Stimulated activated CD4-positive, alpha-beta T cell treated with anti-CD3 and anti-CD28 coated beads, Interleukin-2, amount 100 ng/mL, for 4 hours (primary cell): ENCODE results near the gene CCDC149.

Experiments used
- DNase-seq: peaks from one replicate; pipeline ENCODE4 v3.0.0-alpha.2; 2020; ENCODE audit warnings: low read depth

The CCDC149 gene

GRCh38 chr4:24912252-24913118 lies at the start of gene CCDC149:
Gene CCDC149 (minus strand): TSS chr4:24913042. CDS start chr4:24912864, 178 bp downstream.
- no peak for DNase-seq

DNA sequence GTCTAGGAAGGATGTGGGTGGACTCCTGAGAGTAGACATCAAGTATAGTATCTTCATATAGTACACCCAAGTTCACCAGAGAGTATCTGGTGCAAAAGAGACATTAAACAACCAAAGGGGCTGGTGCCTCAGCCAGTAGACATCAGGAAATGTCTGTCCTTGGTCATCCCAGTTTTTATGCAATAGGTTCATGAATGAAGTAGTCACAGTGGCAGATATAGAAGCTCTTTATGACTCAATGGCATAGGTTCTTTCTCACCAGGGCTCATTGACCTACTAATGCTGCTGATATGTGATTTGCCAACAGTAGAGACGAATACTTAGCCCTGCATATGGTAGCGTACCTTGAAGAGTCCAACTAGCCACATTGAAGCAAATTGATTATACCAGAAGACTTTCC lies 45.0 kb upstream of the CCDC149 start:
- no peak for DNase-seq

- DNase-seq: no peak
Observed at GRCh38 chr4:24956763-24957162, 43.9 kb upstream of the CCDC149 start.

GRCh38 chr4:24956091-24956490 lies 43.2 kb upstream of the CCDC149 start:
- no peak for DNase-seq

- no peak for DNase-seq
Observed at GRCh38 chr4:24952667-24953066, 39.8 kb upstream of the CCDC149 start.

DNA sequence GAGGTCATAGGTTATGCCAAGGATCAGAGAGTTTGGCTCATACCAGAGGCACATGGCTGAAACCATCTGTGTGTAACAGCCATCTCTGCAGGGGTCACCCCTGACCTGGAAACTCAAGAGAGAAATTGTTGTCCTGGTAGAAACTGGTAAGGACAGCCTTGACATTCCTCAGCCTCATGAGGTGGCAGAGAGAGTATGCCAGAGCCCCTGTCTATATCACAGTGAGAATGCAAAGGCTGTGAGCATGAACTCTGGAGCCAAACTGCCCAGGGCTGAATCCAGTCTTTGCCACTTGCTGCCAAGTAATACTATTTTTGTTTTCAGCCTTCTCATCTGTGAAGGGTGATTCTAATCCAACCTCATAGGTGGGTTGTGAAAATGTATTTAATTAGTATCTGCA lies 37.1 kb upstream of the CCDC149 start:
- no peak for DNase-seq

DNA sequence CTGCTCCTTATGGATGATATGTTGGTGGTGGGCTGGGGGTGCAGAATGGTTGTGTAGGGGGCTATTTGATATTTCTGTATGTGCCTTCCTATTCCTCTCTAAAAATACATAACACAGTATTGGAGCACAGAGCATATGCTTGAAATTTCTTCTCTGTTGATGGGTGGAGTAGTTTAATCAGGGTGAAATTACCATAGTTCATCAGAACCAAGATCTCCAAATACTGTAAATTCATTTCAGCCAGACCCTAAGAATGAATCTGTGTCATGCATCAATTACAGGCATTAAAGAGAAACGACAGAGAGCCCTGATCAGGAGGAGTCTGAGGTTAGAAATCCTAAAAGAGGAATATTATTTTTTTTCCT lies 25.1 kb upstream of the CCDC149 start:
- no peak for DNase-seq

DNA sequence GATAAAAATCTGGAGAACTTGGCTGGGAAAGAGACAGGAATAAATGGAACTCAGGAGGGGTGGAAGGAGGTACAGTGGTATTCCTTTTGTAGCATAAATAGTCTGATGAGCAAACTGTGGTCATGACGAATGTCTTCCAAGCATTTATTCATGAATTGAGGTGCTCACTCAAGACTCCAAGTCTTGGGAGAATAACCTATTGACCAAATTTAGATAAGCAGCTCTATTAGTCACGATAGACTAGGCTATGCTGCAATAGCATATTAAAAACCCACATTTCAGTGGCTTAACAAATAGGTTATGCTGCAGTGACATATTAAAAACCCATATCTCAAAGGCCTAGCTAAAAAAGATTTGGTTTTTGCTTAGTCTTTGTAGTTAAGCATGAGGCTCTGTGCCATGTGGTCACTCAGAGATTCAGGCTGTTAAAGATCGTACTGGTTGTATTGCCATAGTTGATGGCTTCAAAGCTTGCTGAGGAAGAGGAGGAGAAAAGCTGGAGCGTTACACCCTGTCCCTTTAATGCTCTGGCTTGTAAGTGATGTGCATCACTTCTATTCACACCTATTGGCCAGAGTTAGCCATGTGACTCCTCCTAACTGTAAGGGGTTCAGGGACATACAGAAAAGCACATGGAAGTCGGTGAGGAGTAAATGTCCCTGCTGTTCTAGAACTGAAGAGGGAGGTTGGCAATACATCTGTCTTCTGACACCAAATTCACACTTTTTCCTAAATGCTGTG lies 24.5 kb upstream of the CCDC149 start:
- no peak for DNase-seq

DNA sequence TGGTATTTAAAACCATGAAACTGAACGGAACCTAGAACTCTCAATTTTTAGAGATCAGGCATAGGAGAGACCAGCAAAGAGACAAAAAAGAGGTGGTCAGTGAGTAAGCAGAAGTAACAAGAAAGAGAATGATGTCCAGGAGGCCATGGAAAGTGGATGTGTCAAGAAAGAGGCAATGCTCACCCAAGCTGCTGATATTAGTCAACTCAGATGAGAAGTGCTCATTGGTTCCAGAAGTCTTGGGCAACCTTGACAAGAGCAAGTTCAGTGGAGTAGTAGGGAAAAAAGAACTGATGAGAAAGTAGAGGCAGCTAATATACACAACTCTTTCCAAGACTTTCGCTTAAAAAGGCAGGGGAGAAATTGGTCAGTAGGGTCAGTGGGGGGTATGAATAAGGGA lies 23.0 kb upstream of the CCDC149 start:
- no peak for DNase-seq

DNA sequence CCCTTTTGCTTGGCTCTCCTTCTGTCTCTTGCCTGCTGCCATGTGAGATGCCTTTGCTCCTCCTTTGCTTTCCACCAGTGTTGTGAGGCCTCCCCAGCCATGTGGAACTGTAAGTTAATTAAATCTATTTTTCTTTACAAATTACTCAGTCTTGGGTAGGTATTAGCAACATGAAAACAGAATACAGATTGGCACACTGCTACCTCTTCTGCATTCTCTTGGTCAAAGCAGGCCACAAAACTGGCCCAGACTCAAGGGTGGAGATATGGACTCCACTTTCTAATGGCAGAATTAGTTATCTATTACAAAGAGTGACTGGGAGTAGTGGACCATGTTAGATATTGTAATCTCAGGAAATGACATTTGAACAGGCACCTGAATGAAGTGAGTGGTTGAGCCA lies 21.5 kb upstream of the CCDC149 start:
- no peak for DNase-seq

GRCh38 chr4:24933684-24934275 lies 20.9 kb upstream of the CCDC149 start:
- no peak for DNase-seq

DNA sequence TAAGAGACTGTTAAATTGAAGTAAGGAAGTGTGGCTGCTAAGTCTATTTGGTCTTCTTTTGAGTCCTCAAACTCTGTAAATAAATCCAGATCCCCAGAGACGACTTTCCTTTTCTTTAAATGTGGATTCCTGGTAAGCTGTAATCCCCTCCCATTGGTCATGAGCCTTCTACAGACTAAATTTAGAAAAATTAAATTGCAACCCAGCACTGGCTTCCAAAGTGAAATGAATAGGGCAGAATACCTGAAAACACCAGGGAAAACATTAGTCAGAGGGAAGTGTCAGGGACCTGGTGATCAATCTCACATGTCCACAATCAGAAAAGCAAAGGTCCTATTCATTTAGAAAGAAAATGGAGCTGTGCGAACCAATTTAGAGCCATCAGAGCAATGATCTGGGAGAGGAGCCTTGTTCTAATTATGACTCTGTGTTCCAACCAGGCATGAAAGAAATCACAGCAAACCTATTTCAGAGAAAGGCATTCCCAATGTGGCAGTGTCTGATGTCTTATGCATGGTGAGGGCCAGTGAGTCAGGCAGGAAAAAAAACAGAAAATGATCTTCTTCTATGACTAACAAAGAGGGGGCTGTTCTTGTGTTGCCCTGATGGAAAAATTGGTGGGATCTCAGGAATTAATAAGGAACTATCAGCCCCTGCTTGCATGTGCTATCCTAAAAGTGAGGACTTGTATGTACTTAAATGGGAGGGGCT lies 19.8 kb upstream of the CCDC149 start:
- DNase-seq: no peak

DNA sequence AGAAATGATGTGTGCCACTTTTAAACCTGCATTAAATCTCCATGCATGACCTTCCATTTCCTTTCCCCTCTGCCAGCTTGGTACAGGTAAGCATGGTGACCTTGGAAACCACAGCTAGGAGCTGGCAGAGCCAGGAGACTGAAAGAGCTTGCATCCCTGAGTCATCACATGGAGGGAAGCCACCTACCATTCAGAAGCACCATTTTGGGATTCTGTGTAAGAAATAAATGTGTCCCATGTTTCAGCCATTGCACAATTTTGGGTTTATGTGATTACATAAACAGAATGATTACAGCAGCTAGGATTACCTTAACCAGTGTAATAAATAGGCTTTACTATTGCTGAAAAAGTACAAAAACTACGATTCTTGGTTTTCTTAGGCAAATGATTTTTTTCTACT lies 17.3 kb upstream of the CCDC149 start:
- no peak for DNase-seq

DNA sequence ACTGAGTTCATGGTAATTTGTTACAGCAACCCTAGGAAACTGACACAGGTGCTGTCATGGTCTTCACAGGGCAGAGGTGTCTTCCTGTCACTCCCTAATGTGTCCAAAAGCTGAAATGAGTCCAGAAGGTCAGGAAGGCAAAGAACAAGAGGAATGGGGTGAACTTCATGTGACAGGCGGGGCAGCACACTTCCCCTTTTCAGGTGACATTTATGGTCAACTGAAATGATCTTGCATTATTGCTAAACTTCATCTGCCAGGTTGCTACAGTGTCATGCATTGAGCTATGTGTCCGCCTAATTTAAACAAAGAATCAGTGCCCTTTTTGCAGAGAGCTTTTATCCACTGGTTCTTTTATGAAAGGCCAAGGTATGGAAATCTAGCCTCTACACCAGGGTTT lies 15.9 kb upstream of the CCDC149 start:
- no peak for DNase-seq

DNA sequence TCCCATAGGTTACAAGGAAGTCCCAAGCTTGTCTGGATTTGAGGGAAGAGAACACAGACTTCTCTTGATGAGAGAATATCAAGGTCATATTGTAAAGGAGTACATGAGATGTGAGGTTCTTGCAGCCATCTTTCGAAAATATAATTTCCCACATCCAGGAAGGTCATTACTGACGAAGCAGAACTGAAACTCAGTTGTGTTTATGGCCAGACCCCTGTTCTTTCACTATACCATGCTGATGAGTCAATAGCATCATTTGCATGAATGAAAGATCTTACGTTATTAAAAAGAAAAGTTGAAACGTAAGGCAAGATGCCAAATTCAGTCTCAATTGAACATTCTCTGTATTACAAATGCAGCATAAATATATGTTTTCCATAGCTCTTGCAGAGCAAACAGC lies 14.2 kb upstream of the CCDC149 start:
- DNase-seq: no peak

DNA sequence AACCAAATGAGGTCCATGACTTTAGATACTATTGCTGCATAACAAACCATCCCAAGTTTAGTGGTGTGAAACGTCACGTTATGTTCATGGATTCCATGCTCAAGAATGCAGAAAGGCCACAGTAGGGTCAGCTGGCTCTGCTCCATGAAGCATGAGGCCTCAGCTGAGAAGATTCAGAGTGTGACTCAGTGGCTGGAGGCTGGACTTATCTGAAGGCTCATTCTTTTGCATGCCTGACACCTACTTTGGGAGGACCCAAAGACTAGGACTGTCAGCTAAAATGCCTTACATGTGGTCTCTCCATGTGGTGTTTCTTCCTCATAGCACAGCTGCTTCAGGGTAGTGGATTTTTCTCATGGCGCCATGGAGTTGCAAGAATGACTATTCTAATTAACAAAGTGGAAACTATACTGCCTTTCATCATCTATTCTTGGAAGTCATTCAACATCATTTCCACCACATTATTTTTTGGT lies 11.5 kb upstream of the CCDC149 start:
- no peak for DNase-seq

GRCh38 chr4:24923550-24923949 lies 10.7 kb upstream of the CCDC149 start:
- DNase-seq: no peak

DNA sequence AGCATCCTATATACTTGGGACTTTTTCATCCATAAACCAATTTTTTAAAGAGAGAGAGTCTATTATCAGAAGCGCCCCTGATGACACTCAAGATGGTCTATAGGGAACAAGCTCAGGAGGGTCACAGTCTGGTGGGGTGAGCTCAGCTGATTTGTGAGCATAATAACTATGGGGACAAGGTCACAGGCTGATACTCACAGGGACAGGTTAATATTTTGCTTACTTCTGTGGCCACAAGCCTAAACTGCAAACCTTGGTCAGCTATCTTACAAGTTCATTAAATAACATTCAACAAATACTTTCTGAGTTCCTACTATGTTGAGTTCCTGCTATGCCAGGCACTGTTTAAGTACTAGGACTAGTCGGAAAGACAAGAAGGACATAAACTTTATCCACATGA lies 10.2 kb upstream of the CCDC149 start:
- DNase-seq: no peak

- DNase-seq: no peak
Observed at GRCh38 chr4:24922416-24922815, 9.6 kb upstream of the CCDC149 start.

DNA sequence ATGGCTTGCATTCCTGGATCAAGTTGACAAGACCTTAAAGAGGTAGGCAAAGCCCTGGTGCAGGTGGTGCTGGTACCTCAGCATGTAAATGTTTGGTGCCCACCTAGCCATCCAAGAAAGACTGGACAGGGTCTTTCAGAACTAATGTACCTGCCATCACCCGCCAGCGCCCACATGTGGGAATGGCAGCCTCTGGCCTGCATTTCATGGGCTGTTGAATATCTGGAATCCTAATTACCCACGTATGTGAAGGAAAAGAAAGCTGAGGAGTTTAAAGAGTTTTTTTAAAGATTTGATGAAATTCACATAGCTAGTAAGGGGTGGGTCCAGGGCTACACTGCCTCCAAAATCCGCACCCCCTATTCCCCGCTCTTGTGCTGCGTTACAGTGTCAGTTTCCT lies 8.6 kb upstream of the CCDC149 start:
- DNase-seq: no peak

- DNase-seq: no peak
Observed at GRCh38 chr4:24920008-24920407, 7.2 kb upstream of the CCDC149 start.

GRCh38 chr4:24917076-24917856 lies 4.4 kb upstream of the CCDC149 start:
- DNase-seq: no peak
